H1 (cell line): ENCODE results near the gene CKM. TPM values are rescaled to one million over a fixed set of nuclear protein-coding genes. Genes with fewer than 3 reads are reported as not detected.

Experiments used
- CTCF ChIA-PET: fragments of 300-600 bp; sonication (Branson Sonifier 250); formaldehyde crosslinking; loops from one replicate; lab custom pipeline; 2021; ENCODE audit not compliant: partially characterized antibody; lab: Charles Lee
- POLR2A ChIA-PET: fragments of 300-600 bp; sonication (Branson Sonifier 250); formaldehyde crosslinking; loops from one replicate; lab custom pipeline; 2021; ENCODE audit warnings: inconsistent platforms; ENCODE audit not compliant: partially characterized antibody; lab: Charles Lee
- DNase-seq, 2 experiments: peaks; one replicate each; pipeline versions ENCODE4 v3.0.0 to v3.0.0-alpha.2; 2010 to 2022; ENCODE audit warnings: low spot score in 2 of 2, low read depth in 1 of 2, mixed read lengths in 1 of 2
- FAIRE-seq: peaks from 2 replicates; lab custom pipeline; 2011; peaks lifted over from hg19 to GRCh38; lab: Jason Lieb, UNC
- H2AFZ ChIP-seq: 2 replicates; pipeline ENCODE4 v1.8.1; 2012; ENCODE audit warnings: low read length, inconsistent platforms
- H2AK5ac ChIP-seq: 2 replicates; pipeline ENCODE4 v1.6.1; 2013; ENCODE audit warnings: low read depth, low read length
- H2BK120ac ChIP-seq: replicated peaks from 2 replicates; pipeline ENCODE3; 2013; ENCODE audit warnings: low read depth, low read length, inconsistent platforms
- H2BK12ac ChIP-seq: 2 replicates; pipeline ENCODE4 v1.6.1; 2013; ENCODE audit warnings: low read depth, low read length
- H2BK15ac ChIP-seq: 2 replicates; pipeline ENCODE4 v1.6.1; 2013; ENCODE audit warnings: low read length
- H2BK20ac ChIP-seq: 2 replicates; pipeline ENCODE4 v1.6.1; 2013; ENCODE audit warnings: low read length
- H2BK5ac ChIP-seq: 2 replicates; pipeline ENCODE4 v1.6.1; 2013; ENCODE audit warnings: low read depth, low read length
- H3K14ac ChIP-seq: 2 replicates; pipeline ENCODE4 v1.6.1; 2013; ENCODE audit warnings: inconsistent platforms; ENCODE audit not compliant: insufficient read length
- H3K18ac ChIP-seq: 2 replicates; pipeline ENCODE4 v1.6.1; 2013; ENCODE audit warnings: low read length; ENCODE audit errors: extremely low read depth
- H3K23ac ChIP-seq: 2 replicates; pipeline ENCODE4 v1.6.1; 2013; ENCODE audit warnings: inconsistent platforms; ENCODE audit not compliant: insufficient read length
- H3K23me2 ChIP-seq: 2 replicates; pipeline ENCODE4 v1.6.1; 2013; ENCODE audit warnings: low read depth, low read length
- H3K27ac ChIP-seq: 2 replicates; pipeline ENCODE4 v1.6.1; 2011; ENCODE audit warnings: low read depth, low read length, inconsistent platforms
- H3K27me3 ChIP-seq, 4 experiments: replicated peaks in 1 of 4; 1 replicate in 1 of 4; 2 replicates in 3 of 4; pipeline versions ENCODE4 v1.6.1 to v1.8.1; 2011 to 2013; ENCODE audit warnings: low read length in 3 of 4, mild to moderate bottlenecking in 3 of 4, inconsistent platforms in 2 of 4, mixed read lengths in 2 of 4, moderate library complexity in 1 of 4; ENCODE audit not compliant: control insufficient read depth in 3 of 4, insufficient read depth in 3 of 4; ENCODE audit errors: extremely low read depth in 1 of 4
- H3K36me3 ChIP-seq, 4 experiments: 2 replicates each; pipeline versions ENCODE4 v1.6.1 to v1.8.1; 2011 to 2013; ENCODE audit warnings: mild to moderate bottlenecking in 4 of 4, low read length in 3 of 4, moderate library complexity in 2 of 4, control low read depth in 1 of 4, inconsistent platforms in 1 of 4; ENCODE audit not compliant: insufficient read depth in 4 of 4, control insufficient read depth in 2 of 4
- H3K4ac ChIP-seq: replicated peaks from 2 replicates; pipeline ENCODE3; 2013; ENCODE audit warnings: low read length, low read depth, mixed read lengths, inconsistent platforms; ENCODE audit not compliant: insufficient read length
- H3K4me1 ChIP-seq, 4 experiments: replicated peaks in 1 of 4; 1 replicate in 1 of 4; 2 replicates in 3 of 4; pipeline versions ENCODE4 v1.6.1 to v1.8.1; 2011 to 2013; ENCODE audit warnings: low read length in 3 of 4, inconsistent platforms in 2 of 4, mixed read lengths in 1 of 4; ENCODE audit not compliant: insufficient read depth in 4 of 4, control insufficient read depth in 3 of 4
- H3K4me2 ChIP-seq, 2 experiments: 2 replicates each; pipeline versions ENCODE4 v1.6.1 to v1.8.1; 2011 to 2013; ENCODE audit warnings: low read depth in 2 of 2, low read length in 2 of 2, control low read depth in 1 of 2, inconsistent platforms in 1 of 2, mild to moderate bottlenecking in 1 of 2; ENCODE audit not compliant: insufficient read depth in 1 of 2
- H3K4me3 ChIP-seq, 4 experiments: fragments of 200-600, 300-600 bp in 1 of 4; sonication (generic), shearing (Covaris generic), sonication (Bioruptor Twin) in 1 of 4; 2 replicates each; pipeline versions ENCODE4 v1.5.1 to v1.8.1; 2011 to 2016; ENCODE audit warnings: low read length in 4 of 4, low read depth in 3 of 4, control low read depth in 2 of 4, inconsistent platforms in 2 of 4, mild to moderate bottlenecking in 2 of 4, mixed read lengths in 1 of 4, moderate library complexity in 1 of 4; ENCODE audit not compliant: insufficient read depth in 2 of 4; ENCODE audit errors: extremely low read depth in 1 of 4
- H3K56ac ChIP-seq: replicated peaks from 2 replicates; pipeline ENCODE3; 2013; ENCODE audit warnings: low read depth, mild to moderate bottlenecking, mixed read lengths, low read length, inconsistent platforms; ENCODE audit not compliant: insufficient read length
- H3K79me1 ChIP-seq: 2 replicates; pipeline ENCODE4 v1.6.1; 2013; ENCODE audit warnings: low read depth, low read length, control low read depth
- H3K79me2 ChIP-seq, 2 experiments: 2 replicates each; pipeline versions ENCODE4 v1.6.1 to v1.8.1; 2012 to 2013; ENCODE audit warnings: low read length in 2 of 2, mild to moderate bottlenecking in 2 of 2, inconsistent platforms in 1 of 2; ENCODE audit not compliant: insufficient read depth in 2 of 2, control insufficient read depth in 1 of 2
- H3K9ac ChIP-seq, 4 experiments: replicated peaks in 1 of 4; 1 replicate in 1 of 4; 2 replicates in 3 of 4; pipeline versions ENCODE4 v1.6.1 to v1.8.1; 2011 to 2013; ENCODE audit warnings: low read depth in 3 of 4, low read length in 3 of 4, control low read depth in 2 of 4, mild to moderate bottlenecking in 2 of 4, moderate library complexity in 2 of 4, inconsistent platforms in 1 of 4; ENCODE audit errors: extremely low read depth in 1 of 4
- H3K9me3 ChIP-seq, 2 experiments: 2 replicates each; pipeline versions ENCODE4 v1.6.1 to v1.8.1; 2012 to 2013; ENCODE audit warnings: mild to moderate bottlenecking in 2 of 2, moderate library complexity in 2 of 2, control low read depth in 1 of 2, inconsistent platforms in 1 of 2, low read depth in 1 of 2, low read length in 1 of 2, mixed read lengths in 1 of 2; ENCODE audit not compliant: insufficient read depth in 2 of 2
- H4K20me1 ChIP-seq, 2 experiments: replicated peaks in 1 of 2; 2 replicates each; pipeline versions ENCODE3 to v1.8.1; 2011 to 2013; ENCODE audit warnings: inconsistent platforms in 2 of 2, low read length in 2 of 2, mild to moderate bottlenecking in 1 of 2; ENCODE audit not compliant: insufficient read depth in 2 of 2, control insufficient read depth in 1 of 2
- H4K5ac ChIP-seq: 2 replicates; pipeline ENCODE4 v1.6.1; 2013; ENCODE audit warnings: low read length, low read depth, mixed read lengths, inconsistent platforms; ENCODE audit not compliant: insufficient read length
- H4K8ac ChIP-seq: 2 replicates; pipeline ENCODE4 v1.8.0; 2013; ENCODE audit warnings: mild to moderate bottlenecking, moderate library complexity, low read length, inconsistent platforms; ENCODE audit not compliant: insufficient read depth; ENCODE audit errors: extremely low read depth
- H4K91ac ChIP-seq: replicated peaks from 2 replicates; pipeline ENCODE3; 2013; ENCODE audit warnings: low read length, mixed read lengths, inconsistent platforms; ENCODE audit not compliant: insufficient read length
- ASH2L ChIP-seq: fragments of 200-600, 300-600 bp; sonication (generic); IDR thresholded peaks from one replicate; pipeline ENCODE4 v1.7.1; 2017; ENCODE audit warnings: low read length
- CHD1 ChIP-seq: IDR thresholded peaks from 2 replicates; pipeline ENCODE4 v1.6.1; 2012; ENCODE audit warnings: low read depth, low read length, improper control_type of control experiment
- EGR1 ChIP-seq: IDR thresholded peaks from 2 replicates; pipeline ENCODE4 v1.6.1; 2011; ENCODE audit warnings: low read depth, low read length, borderline replicate concordance
- EP300 ChIP-seq, 2 experiments: IDR thresholded peaks; 1 replicate in 1 of 2; 2 replicates in 1 of 2; pipeline ENCODE4 v1.6.1; 2011 to 2012; ENCODE audit warnings: low read depth in 2 of 2, low read length in 2 of 2, mild to moderate bottlenecking in 2 of 2, borderline replicate concordance in 1 of 2, inconsistent platforms in 1 of 2, moderate library complexity in 1 of 2
- FOSL1 ChIP-seq: IDR thresholded peaks from 2 replicates; pipeline ENCODE4 v1.6.1; 2011; ENCODE audit warnings: mild to moderate bottlenecking, low read depth, low read length, moderate library complexity; ENCODE audit not compliant: insufficient read depth
- HDAC2 ChIP-seq, 2 experiments: fragments of 300-600 bp in 1 of 2; sonication (generic) in 1 of 2; IDR thresholded peaks; 2 replicates each; pipeline ENCODE4 v1.6.1; 2011 to 2012; ENCODE audit warnings: low read depth in 2 of 2, low read length in 2 of 2, mild to moderate bottlenecking in 2 of 2, moderate library complexity in 2 of 2, borderline replicate concordance in 1 of 2, inconsistent platforms in 1 of 2
- JUN ChIP-seq: IDR thresholded peaks from 2 replicates; pipeline ENCODE4 v1.6.1; 2011; ENCODE audit warnings: low read depth, mild to moderate bottlenecking, improper control_type of control experiment, low read length
- KDM4A ChIP-seq: IDR thresholded peaks from one replicate; pipeline ENCODE4 v1.7.1; 2012; ENCODE audit warnings: low read depth, mild to moderate bottlenecking, moderate library complexity, low read length, inconsistent platforms; ENCODE audit not compliant: severe bottlenecking
- MAX ChIP-seq: IDR thresholded peaks from 2 replicates; pipeline ENCODE4 v1.6.1; 2012; ENCODE audit warnings: inconsistent platforms
- POLR2AphosphoS5 ChIP-seq: IDR thresholded peaks from 2 replicates; pipeline ENCODE4 v1.6.1; 2011; ENCODE audit warnings: low read depth, low read length
- RXRA ChIP-seq: IDR thresholded peaks from 2 replicates; pipeline ENCODE4 v1.6.1; 2011; ENCODE audit warnings: low read depth, mild to moderate bottlenecking, low read length, moderate library complexity; ENCODE audit not compliant: insufficient read depth
- SP1 ChIP-seq: IDR thresholded peaks from 2 replicates; pipeline ENCODE4 v1.6.1; 2011; ENCODE audit warnings: low read depth, low read length
- SP2 ChIP-seq: IDR thresholded peaks from 2 replicates; pipeline ENCODE4 v1.6.1; 2012; ENCODE audit warnings: mild to moderate bottlenecking, low read length, inconsistent platforms
- TAF1 ChIP-seq: IDR thresholded peaks from 2 replicates; pipeline ENCODE4 v1.6.1; 2011; ENCODE audit warnings: mild to moderate bottlenecking, low read depth, low read length
- WGBS, 2 experiments: shearing (Covaris generic) in 1 of 2; methylation state at CpG; one replicate each; pipeline versions ENCODE4 v1.1.6 to v1.1.7; 2013 to 2015; ENCODE audit warnings: low lambda C conversion rate in 2 of 2, mixed read lengths in 2 of 2, inconsistent platforms in 1 of 2, low coverage in 1 of 2, missing lambda C conversion rate in 1 of 2; ENCODE audit not compliant: insufficient replicate concordance in 2 of 2, insufficient coverage in 1 of 2, insufficient read length in 1 of 2; ENCODE audit errors: extremely low coverage in 1 of 2, missing lambda C conversion rate in 1 of 2; 5-methylcytosine and 5-hydroxymethylcytosine counted together
- polyA plus RNA-seq, 7 experiments: library from polyadenylated mRNA; depleted of rRNA in 3 of 7; stranded (reverse) in 5 of 7; unstranded in 2 of 7; fragments of >200 nt in 5 of 7; fragments of 200-250 nt in 2 of 7; gene quantifications; 1 replicate in 5 of 7; 2 replicates in 1 of 7; 4 replicates in 1 of 7; pipeline versions ENCODE4 v1.2.1 to v1.2.3, GENCODE V29; 2011 to 2013; ENCODE audit warnings: missing spikeins in 2 of 7, mixed read lengths in 2 of 7
- total RNA-seq: library from RNA; stranded (reverse); fragmentation: NEBNext Ultra II Directional; extraction: Animal tissue kit (Norgen Biotek cat#: 25700); gene quantifications from 2 replicates; pipeline ENCODE4 v1.2.1, GENCODE V29; 2021

Gene CKM
- total and polyA plus RNA-seq, 2 of the 8 experiments (the other 6 are each of a cell fraction or from before 2014, with no cell fraction given), result 0.08 TPM; not detected in 1

GRCh38 chr19:45306040-45306439, 16.6 kb downstream of the CKM start:
- no peaks in the 10 kb centered on the region for H3K9me3 ChIP-seq
- no peak overlapping the region for H2BK5ac ChIP-seq
- DNase-seq, result no peak
- no peaks in the 10 kb centered on the region for H4K20me1 ChIP-seq
- H4K5ac ChIP-seq, result no peak overlapping the region
- H3K4me1 ChIP-seq, result no peaks in the 10 kb centered on the region; a peak in 2 of 7 replicates
- FAIRE-seq, result no peak
- H2BK20ac ChIP-seq, result no peak overlapping the region
- no peak overlapping the region for H3K4ac ChIP-seq
- no peaks in the 10 kb centered on the region for H3K23me2 ChIP-seq
- H4K91ac ChIP-seq, result no peak overlapping the region
- 83% methylated on average over 9 of the region's 9 CpGs; no CpG with 5 or more reads in 1 of the 2 experiments for WGBS, 2 experiments
- H3K79me1 ChIP-seq, result no peaks in the 10 kb centered on the region
- H3K27ac ChIP-seq, result no peak overlapping the region
- H2BK12ac ChIP-seq, result no peak overlapping the region
- H3K27me3 ChIP-seq, result peaks cover 0 to 13% (median 10%) of the 10 kb centered on the region in 4 experiments; a peak in 3 of 7 replicates
- H3K18ac ChIP-seq, result 0 out of 2 replicates have a peak overlapping the region, but pooled peaks have one; percentile 60
- peak overlapping the region; percentile 86; the same call in 1 of the 2 replicates for H2AK5ac ChIP-seq
- no peak overlapping the region for H3K14ac ChIP-seq
- H2AFZ ChIP-seq, result no peak overlapping the region
- H3K4me3 ChIP-seq, result no peak overlapping the region
- H3K79me2 ChIP-seq, result no peaks in the 10 kb centered on the region
- H3K36me3 ChIP-seq, result no peaks in the 10 kb centered on the region; a peak in 1 of 8 replicates
- no peak overlapping the region for H2BK120ac ChIP-seq
- peak overlapping the region in 1 of 2 experiments; percentile 42; a peak in 1 of 4 replicates for H3K4me2 ChIP-seq
- POLR2A ChIA-PET, result interaction anchor here (1.4 to 1.6 kb wide), 2 partner anchors 19 to 187 kb away, joined by 3 to 4 read pairs; no protein-coding TSS in a partner anchor
- no peak overlapping the region for H3K56ac ChIP-seq
- CTCF ChIA-PET, result interaction anchor here (0.9 to 1.9 kb wide), 4 partner anchors 10 to 67 kb away, joined by 3 to 7 read pairs (median 3); no protein-coding TSS in a partner anchor
- no peak overlapping the region for H4K8ac ChIP-seq
- no peak overlapping the region for H3K9ac ChIP-seq
- no peak overlapping the region for H3K23ac ChIP-seq
- H2BK15ac ChIP-seq, result no peak overlapping the region
- TF ChIP-seq HDAC2 (IDR thresholded peaks at IDR 0.05; ENCODE audit: borderline replicate concordance in 1 of 2, low read depth in 2 of 2, low read length in 2 of 2) (no peak), JUN (no peak), TAF1 (no peak), MAX (no peak), CHD1 (no peak), SP1 (no peak), SP2 (no peak), EP300 (IDR thresholded peaks at IDR 0.05; ENCODE audit: borderline replicate concordance in 1 of 2, low read depth in 2 of 2, low read length in 2 of 2) (no peak), FOSL1 (no peak), POLR2AphosphoS5 (no peak), ASH2L (no peak), KDM4A (no peak), EGR1 (no peak), RXRA (no peak)
